A549 (cell line): Measurements from ENCODE around the gene SNAP91. TPM values are rescaled to one million over a fixed set of nuclear protein-coding genes. Genes with fewer than 3 reads are reported as not detected.
A peak's percentile ranks its signal among the peaks of the same experiment; 100 is the strongest.

Source experiments
- ATAC-seq, 2 experiments: fragments of 200-7000 bp in 1 of 2; fragments of >200 bp in 1 of 2; cut with Nextera tagmentation in 1 of 2; cut with Tn5 transposase in 1 of 2; 3 replicates each; pipeline versions ENCODE4 v1.8.0 to v1.9.1; 2018 to 2020; ENCODE audit warnings: mild to moderate bottlenecking in 1 of 2, moderate library complexity in 1 of 2
- CTCF ChIA-PET: fragments of 300-600 bp; sonication (Branson Sonifier 250); formaldehyde crosslinking; extraction: SDS; loops from one replicate; lab custom pipeline; 2021; ENCODE audit warnings: antibody characterized with exemption, inconsistent platforms; lab: Yijun Ruan, JAX
- POLR2A ChIA-PET: fragments of 350-600 bp; formaldehyde crosslinking; extraction: SDS; loops from one replicate; lab custom pipeline; 2021; ENCODE audit warnings: antibody characterized with exemption, inconsistent platforms; lab: Yijun Ruan, JAX
- DNase-seq, 2 experiments: peaks; one replicate each; pipeline versions ENCODE4 v3.0.0 to v3.0.0-alpha.2; 2011 to 2016; ENCODE audit warnings: low read depth in 1 of 2, low spot score in 1 of 2
- FAIRE-seq: peaks from 2 replicates; lab custom pipeline; 2011; peaks lifted over from hg19 to GRCh38; lab: Jason Lieb, UNC
- H3K27ac ChIP-seq, 2 experiments: fragments of >200 bp; sonication (Bioruptor Twin); formaldehyde crosslinking; 3 replicates each; pipeline ENCODE4 v1.5.1; 2016 to 2017
- H3K4me1 ChIP-seq: fragments of >200 bp; sonication (Bioruptor Twin); formaldehyde crosslinking; 3 replicates; pipeline ENCODE4 v1.6.1; 2016
- H3K4me2 ChIP-seq: fragments of >200 bp; sonication (Bioruptor Twin); formaldehyde crosslinking; 3 replicates; pipeline ENCODE4 v1.6.1; 2016
- H3K4me3 ChIP-seq: fragments of >200 bp; sonication (Bioruptor Twin); formaldehyde crosslinking; 3 replicates; pipeline ENCODE4 v1.5.1; 2016
- H3K9me3 ChIP-seq: fragments of >200 bp; sonication (Bioruptor Twin); formaldehyde crosslinking; 3 replicates; pipeline ENCODE4 v1.6.1; 2016
- CBX2 ChIP-seq: fragments of 200-600 bp; sonication (generic); IDR thresholded peaks from 2 replicates; pipeline ENCODE4 v1.6.1; 2016; ENCODE audit warnings: low read depth, mild to moderate bottlenecking, borderline replicate concordance
- CBX8 ChIP-seq: fragments of 200-600 bp; sonication (generic); IDR thresholded peaks from 2 replicates; pipeline ENCODE4 v1.6.1; 2016
- CEBPB ChIP-seq, 2 experiments: fragments of >200 bp in 1 of 2; sonication (Bioruptor Twin) in 1 of 2; formaldehyde crosslinking in 1 of 2; IDR thresholded peaks; 2 replicates each; pipeline ENCODE4 v1.6.1; 2012 to 2016
- CTCF ChIP-seq: fragments of >200 bp; sonication (Bioruptor Twin); formaldehyde crosslinking; IDR thresholded peaks from 3 replicates; pipeline ENCODE4 v1.5.1; 2016
- ELK1 ChIP-seq: fragments of 150-350 bp; IDR thresholded peaks from 2 replicates; pipeline ENCODE4 v1.6.1; 2014; ENCODE audit warnings: low read depth, mild to moderate bottlenecking, low read length
- EP300 ChIP-seq, 2 experiments: fragments of >200 bp; sonication (Bioruptor Twin); formaldehyde crosslinking; IDR thresholded peaks; 2 replicates in 1 of 2; 3 replicates in 1 of 2; pipeline ENCODE4 v1.6.1; 2016 to 2017
- FOSL2 ChIP-seq, 2 experiments: fragments of 450-650 bp in 1 of 2; fragments of >200 bp in 1 of 2; sonication (Bioruptor Twin) in 1 of 2; formaldehyde crosslinking; IDR thresholded peaks; 2 replicates each; pipeline versions ENCODE4 v1.5.0 to v1.6.1; 2016 to 2020; ENCODE audit warnings: mild to moderate bottlenecking in 1 of 2, moderate library complexity in 1 of 2
- HEYL ChIP-seq: fragments of 250-450 bp; sonication (Bioruptor Pico); IDR thresholded peaks from 2 replicates; pipeline ENCODE4 v1.8.0; 2021; ENCODE audit warnings: mild to moderate bottlenecking, moderate library complexity
- HOXA7 ChIP-seq: fragments of 250-450 bp; sonication (Bioruptor Pico); IDR thresholded peaks from 2 replicates; pipeline ENCODE4 v1.5.0; 2020; ENCODE audit warnings: mild to moderate bottlenecking, moderate library complexity
- HOXB13 ChIP-seq: fragments of 250-450 bp; sonication (Bioruptor Pico); IDR thresholded peaks from 2 replicates; pipeline ENCODE4 v1.5.0; 2020; ENCODE audit warnings: low read depth, mild to moderate bottlenecking, moderate library complexity
- HOXB5 ChIP-seq: fragments of 250-450 bp; sonication (Bioruptor Pico); IDR thresholded peaks from 2 replicates; pipeline ENCODE4 v1.5.0; 2020; ENCODE audit warnings: mild to moderate bottlenecking, moderate library complexity
- JUN ChIP-seq, 2 experiments: fragments of >200 bp; sonication (Bioruptor Twin); formaldehyde crosslinking; IDR thresholded peaks; 2 replicates in 1 of 2; 3 replicates in 1 of 2; pipeline ENCODE4 v1.6.1; 2016 to 2017
- JUNB ChIP-seq: fragments of >200 bp; sonication (Bioruptor Twin); formaldehyde crosslinking; IDR thresholded peaks from 2 replicates; pipeline ENCODE4 v1.6.1; 2016
- MYC ChIP-seq: IDR thresholded peaks from 2 replicates; pipeline ENCODE4 v1.6.1; 2012; ENCODE audit warnings: mild to moderate bottlenecking, inconsistent platforms, low read length, improper control_type of control experiment, borderline replicate concordance
- NFE2L2 ChIP-seq: fragments of 150-350 bp; conservative IDR thresholded peaks from 2 replicates; pipeline ENCODE4 v1.6.1; 2014; ENCODE audit warnings: low read length
- PBX3 ChIP-seq: IDR thresholded peaks from 2 replicates; pipeline ENCODE4 v1.6.1; 2012
- PHF8 ChIP-seq: fragments of 200-600 bp; sonication (generic); IDR thresholded peaks from 2 replicates; pipeline ENCODE4 v1.6.1; 2016; ENCODE audit warnings: low read depth, mild to moderate bottlenecking, antibody characterized with exemption, moderate library complexity, borderline replicate concordance
- POLR2A ChIP-seq: IDR thresholded peaks from 2 replicates; pipeline ENCODE4 v1.6.1; 2012; ENCODE audit warnings: mild to moderate bottlenecking, low read length
- POLR2AphosphoS2 ChIP-seq: conservative IDR thresholded peaks from 2 replicates; pipeline ENCODE4 v1.6.1; 2012; ENCODE audit warnings: low read length, improper control_type of control experiment, inconsistent platforms
- RAD21 ChIP-seq, 2 experiments: fragments of >200 bp in 1 of 2; sonication (Bioruptor Twin) in 1 of 2; formaldehyde crosslinking in 1 of 2; IDR thresholded peaks in 1 of 2; conservative IDR thresholded peaks in 1 of 2; 2 replicates in 1 of 2; 3 replicates in 1 of 2; pipeline ENCODE4 v1.6.1; 2012 to 2018; ENCODE audit warnings: inconsistent platforms in 1 of 2
- RARB ChIP-seq: fragments of 250-450 bp; sonication (Bioruptor Pico); IDR thresholded peaks from 2 replicates; pipeline ENCODE4 v1.8.0; 2021; ENCODE audit warnings: mild to moderate bottlenecking, moderate library complexity
- REST ChIP-seq: fragments of 200-600 bp; sonication (generic); IDR thresholded peaks from 2 replicates; pipeline ENCODE4 v1.6.1; 2016; ENCODE audit warnings: antibody characterized with exemption, mild to moderate bottlenecking, moderate library complexity
- SMC3 ChIP-seq: fragments of >200 bp; sonication (Bioruptor Twin); formaldehyde crosslinking; IDR thresholded peaks from 3 replicates; pipeline ENCODE4 v1.6.1; 2018; ENCODE audit warnings: inconsistent platforms
- SREBF2 ChIP-seq: fragments of 450-650 bp; IDR thresholded peaks from 2 replicates; pipeline ENCODE4 v1.6.1; 2014; ENCODE audit warnings: mild to moderate bottlenecking, moderate library complexity
- TP53 ChIP-seq: fragments of 250-450 bp; sonication (Bioruptor Pico); IDR thresholded peaks from 2 replicates; pipeline ENCODE4 v1.5.0; 2021; ENCODE audit warnings: mild to moderate bottlenecking, moderate library complexity
- USF2 ChIP-seq: fragments of 450-650 bp; IDR thresholded peaks from 2 replicates; pipeline ENCODE4 v1.6.1; 2014; ENCODE audit warnings: antibody characterized with exemption
- ZC3H11A ChIP-seq: fragments of 450-650 bp; IDR thresholded peaks from 2 replicates; pipeline ENCODE4 v1.6.1; 2014; ENCODE audit warnings: antibody characterized with exemption, mild to moderate bottlenecking
- ZFP36 ChIP-seq: fragments of 450-650 bp; IDR thresholded peaks from 2 replicates; pipeline ENCODE4 v1.6.1; 2014; ENCODE audit warnings: borderline replicate concordance; ENCODE audit not compliant: partially characterized antibody
- ZSCAN20 ChIP-seq: fragments of 250-450 bp; sonication (Bioruptor Pico); IDR thresholded peaks from 2 replicates; pipeline ENCODE4 v1.8.0; 2022; ENCODE audit warnings: mild to moderate bottlenecking, moderate library complexity
- WGBS: methylation state at CpG from one replicate; pipeline ENCODE4 v1.1.6; 2017; ENCODE audit errors: missing lambda C conversion rate; 5-methylcytosine and 5-hydroxymethylcytosine counted together
- polyA plus RNA-seq, 4 experiments: library from polyadenylated mRNA; depleted of rRNA in 3 of 4; stranded (reverse); fragments of >200 nt; fragmentation: RNase III in 1 of 4; extraction: RNeasy Plus Mini Kit Qiagen cat#74134 plus additional on column Dnase treatment in 1 of 4; gene quantifications; 2 replicates in 3 of 4; 3 replicates in 1 of 4; pipeline ENCODE4 v1.2.3, GENCODE V29; 2011 to 2017

Gene SNAP91
- polyA plus RNA-seq, 2 of the 4 experiments (the other 2 are of a cell fraction): 0.13 to 0.39 TPM

GRCh38 chr6:83735461-83735860 is 26.6 kb upstream of the SNAP91 start:
- ATAC-seq: no peak
- Histone ChIP-seq H3K4me3 (no peak overlapping the region), H3K4me1 (no peaks in the 10 kb centered on the region), H3K9me3 (no peaks in the 10 kb centered on the region), H3K27ac (no peak overlapping the region), H3K4me2 (peak overlapping the region; percentile 48)
- 19% methylated on average over 3 of the region's 3 CpGs for WGBS
- no peak for FAIRE-seq
- TF ChIP-seq SMC3 (no peak), HOXB5 (CRISPR knock-in tag) (no peak), CEBPB (IDR thresholded peaks at IDR 0.05) (no peak), HOXB13 (CRISPR knock-in tag) (no peak), CBX2 (no peak), TP53 (CRISPR knock-in tag) (no peak), EP300 (IDR thresholded peaks at IDR 0.05) (no peak), MYC (no peak), RARB (CRISPR knock-in tag) (no peak), HOXA7 (no peak), ELK1 (no peak), SREBF2 (no peak), PBX3 (no peak), POLR2A (no peak), ZC3H11A (no peak)
- no peak for DNase-seq
- ChIA-PET POLR2A (no interaction called here), CTCF (no interaction called here)

GRCh38 chr6:83729871-83730270 is 21.0 kb upstream of the SNAP91 start:
- H3K4me2 ChIP-seq: no peak overlapping the region
- ATAC-seq (no peak), FAIRE-seq (no peak), DNase-seq (no peak)
- ChIA-PET CTCF (no interaction called here), POLR2A (no interaction called here)
- H3K4me1 ChIP-seq: no peaks in the 10 kb centered on the region
- no peak overlapping the region for H3K4me3 ChIP-seq
- no peaks in the 10 kb centered on the region for H3K9me3 ChIP-seq
- WGBS: 23% methylated on average over 2 of the region's 2 CpGs
- no peak overlapping the region for H3K27ac ChIP-seq
- TF ChIP-seq FOSL2 (IDR thresholded peaks at IDR 0.05): no peak
- TF ChIP-seq FOSL2 (CRISPR knock-in tag; IDR thresholded peaks at IDR 0.05): no peak
- no peak for TF ChIP-seq ZFP36
- no peak for TF ChIP-seq REST
- no peak for TF ChIP-seq TP53 (CRISPR knock-in tag)
- no peak for TF ChIP-seq USF2
- TF ChIP-seq RAD21 (conservative IDR thresholded peaks at IDR 0.05 in 1 of 2, IDR thresholded peaks at IDR 0.05 in 1 of 2): no peak
- TF ChIP-seq ZSCAN20 (CRISPR knock-in tag): no peak
- no peak for TF ChIP-seq CTCF
- no peak for TF ChIP-seq CBX8
- TF ChIP-seq HOXB13 (CRISPR knock-in tag): no peak
- TF ChIP-seq POLR2AphosphoS2: no peak
- TF ChIP-seq NFE2L2: no peak
- TF ChIP-seq HOXB5 (CRISPR knock-in tag): no peak
- no peak for TF ChIP-seq HEYL (CRISPR knock-in tag)
- no peak for TF ChIP-seq JUN (IDR thresholded peaks at IDR 0.05)
- no peak for TF ChIP-seq JUNB
- no peak for TF ChIP-seq PHF8
- no peak for TF ChIP-seq SREBF2
